ENCODE measurements around the gene TMOD3.

DNA sequence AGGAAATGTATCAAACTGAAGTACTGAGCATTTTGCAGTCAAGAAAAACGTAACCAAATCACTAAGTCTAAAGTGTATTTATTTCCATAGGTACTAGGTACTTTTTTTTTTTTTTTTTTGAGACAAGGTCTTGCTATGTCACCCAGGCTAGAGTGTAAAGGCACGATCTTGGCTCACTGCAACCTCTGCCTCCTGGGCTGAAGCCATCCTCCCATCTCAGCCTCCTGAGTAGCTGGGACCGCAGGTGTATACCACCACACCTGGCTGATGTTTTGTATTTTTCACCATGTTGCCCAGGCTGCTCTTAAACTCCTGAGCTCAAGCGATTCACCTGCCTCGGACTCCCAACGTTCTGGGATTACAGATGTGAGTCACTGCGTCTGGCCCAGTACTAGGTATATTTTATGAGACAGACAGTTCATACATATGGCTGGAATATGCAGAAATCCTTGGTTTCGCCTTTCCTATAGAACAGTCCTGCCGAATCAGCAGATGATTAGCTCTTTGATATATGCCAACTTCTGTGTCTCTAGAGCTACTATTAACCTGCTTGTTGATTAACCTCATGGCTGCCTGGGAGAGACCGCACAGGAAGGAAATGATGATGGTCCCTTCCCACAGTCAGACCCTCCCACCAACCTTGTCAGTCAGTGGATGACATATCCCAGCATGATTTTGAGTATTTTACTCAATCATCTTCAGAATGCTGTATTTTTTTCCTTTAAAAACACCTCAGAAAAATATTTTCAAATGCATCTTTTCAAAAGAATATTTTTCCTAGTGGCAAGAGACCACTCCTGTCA lies 32.3 kb downstream of the TMOD3 start:
- TF ChIP-seq, protein P1, sequence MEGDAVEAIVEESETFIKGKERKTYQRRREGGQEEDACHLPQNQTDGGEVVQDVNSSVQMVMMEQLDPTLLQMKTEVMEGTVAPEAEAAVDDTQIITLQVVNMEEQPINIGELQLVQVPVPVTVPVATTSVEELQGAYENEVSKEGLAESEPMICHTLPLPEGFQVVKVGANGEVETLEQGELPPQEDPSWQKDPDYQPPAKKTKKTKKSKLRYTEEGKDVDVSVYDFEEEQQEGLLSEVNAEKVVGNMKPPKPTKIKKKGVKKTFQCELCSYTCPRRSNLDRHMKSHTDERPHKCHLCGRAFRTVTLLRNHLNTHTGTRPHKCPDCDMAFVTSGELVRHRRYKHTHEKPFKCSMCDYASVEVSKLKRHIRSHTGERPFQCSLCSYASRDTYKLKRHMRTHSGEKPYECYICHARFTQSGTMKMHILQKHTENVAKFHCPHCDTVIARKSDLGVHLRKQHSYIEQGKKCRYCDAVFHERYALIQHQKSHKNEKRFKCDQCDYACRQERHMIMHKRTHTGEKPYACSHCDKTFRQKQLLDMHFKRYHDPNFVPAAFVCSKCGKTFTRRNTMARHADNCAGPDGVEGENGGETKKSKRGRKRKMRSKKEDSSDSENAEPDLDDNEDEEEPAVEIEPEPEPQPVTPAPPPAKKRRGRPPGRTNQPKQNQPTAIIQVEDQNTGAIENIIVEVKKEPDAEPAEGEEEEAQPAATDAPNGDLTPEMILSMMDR (IDR thresholded peaks at IDR 0.05; ENCODE audit: extremely low read depth in 1 of 2, insufficient read depth in 1 of 2, low read depth in 1 of 2, low read length in 2 of 2), result no peak
- TF ChIP-seq, protein P2, sequence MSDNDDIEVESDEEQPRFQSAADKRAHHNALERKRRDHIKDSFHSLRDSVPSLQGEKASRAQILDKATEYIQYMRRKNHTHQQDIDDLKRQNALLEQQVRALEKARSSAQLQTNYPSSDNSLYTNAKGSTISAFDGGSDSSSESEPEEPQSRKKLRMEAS (IDR thresholded peaks at IDR 0.05; ENCODE audit: insufficient read depth, insufficient read length), result no peak
- TF ChIP-seq EZH2 (IDR thresholded peaks at IDR 0.05; ENCODE audit: borderline replicate concordance, low read depth, low read length, severe bottlenecking) (no peak), POLR2AphosphoS5 (IDR thresholded peaks at IDR 0.05; ENCODE audit: insufficient read depth, low read depth, low read length) (no peak), POLR2A (IDR thresholded peaks at IDR 0.05; ENCODE audit: low read depth, low read length) (no peak)
